IMR-90 (cell line): ENCODE measurements around the gene CPNE2. TPM values are rescaled to one million over a fixed set of nuclear protein-coding genes. Genes with fewer than 3 reads are reported as not detected.

ENCODE experiments used
- ATAC-seq: fragments of 200-7000 bp; cut with Tn5 transposase; 2 replicates; pipeline ENCODE4 v1.9.1; 2020; ENCODE audit warnings: low read depth, mild to moderate bottlenecking, moderate library complexity
- BruUV-seq: library from RNA; stranded (reverse); fragments of 400-500 nt; replicated peaks from 2 replicates; lab custom pipeline; 2021; lab: Mats Ljungman, UMichigan
- CTCF ChIA-PET: fragments of 300-600 bp; formaldehyde crosslinking; extraction: SDS; loops from one replicate; lab custom pipeline; 2021; ENCODE audit warnings: antibody characterized with exemption; lab: Yijun Ruan, JAX
- POLR2A ChIA-PET: fragments of 300-600 bp; sonication (Branson Sonifier 250); formaldehyde crosslinking; loops from one replicate; lab custom pipeline; 2022; ENCODE audit warnings: antibody characterized with exemption; ENCODE audit not compliant: unreplicated experiment; lab: Charles Lee
- DNase-seq: peaks from one replicate; pipeline ENCODE4 v3.0.0; 2013
- H2AFZ ChIP-seq: replicated peaks from 2 replicates; pipeline ENCODE3; 2013; ENCODE audit warnings: low read length, mild to moderate bottlenecking; ENCODE audit not compliant: poor library complexity
- H2AK5ac ChIP-seq: 2 replicates; pipeline ENCODE4 v1.6.1; 2013; ENCODE audit warnings: low read depth, low read length, inconsistent platforms
- H2AK9ac ChIP-seq: replicated peaks from 2 replicates; pipeline ENCODE3; 2013; ENCODE audit warnings: mild to moderate bottlenecking, low read depth, low read length, moderate library complexity; ENCODE audit not compliant: poor library complexity
- H2BK120ac ChIP-seq: 2 replicates; pipeline ENCODE4 v1.6.1; 2013; ENCODE audit warnings: low read depth, low read length, inconsistent platforms
- H2BK15ac ChIP-seq: 3 replicates; pipeline ENCODE4 v1.6.1; 2013; ENCODE audit warnings: low read depth, low read length, inconsistent platforms
- H2BK20ac ChIP-seq: 2 replicates; pipeline ENCODE4 v1.6.1; 2013; ENCODE audit warnings: low read depth, mild to moderate bottlenecking, inconsistent platforms, low read length, moderate library complexity
- H2BK5ac ChIP-seq: 2 replicates; pipeline ENCODE4 v1.6.1; 2013; ENCODE audit warnings: mild to moderate bottlenecking, low read depth, low read length, inconsistent platforms; ENCODE audit not compliant: poor library complexity, severe bottlenecking
- H3K14ac ChIP-seq: replicated peaks from 2 replicates; pipeline ENCODE4 v1.6.1; 2013; ENCODE audit warnings: low read depth, low read length, inconsistent platforms
- H3K18ac ChIP-seq: 2 replicates; pipeline ENCODE4 v1.6.1; 2013; ENCODE audit warnings: low read depth, low read length, control low read depth
- H3K23ac ChIP-seq: 2 replicates; pipeline ENCODE4 v1.6.1; 2013; ENCODE audit warnings: low read depth, low read length, inconsistent platforms
- H3K27ac ChIP-seq: 2 replicates; pipeline ENCODE4 v1.5.1; 2013; ENCODE audit warnings: mild to moderate bottlenecking, control low read depth, low read length; ENCODE audit not compliant: insufficient read depth
- H3K27me3 ChIP-seq: 2 replicates; pipeline ENCODE4 v1.6.1; 2013; ENCODE audit warnings: low read length; ENCODE audit not compliant: control insufficient read depth, insufficient read depth
- H3K36me3 ChIP-seq: 2 replicates; pipeline ENCODE4 v1.6.1; 2013; ENCODE audit warnings: low read length, mixed read lengths; ENCODE audit not compliant: control insufficient read depth, insufficient read depth
- H3K4ac ChIP-seq: 2 replicates; pipeline ENCODE4 v1.6.1; 2013; ENCODE audit warnings: low read depth, low read length, inconsistent platforms
- H3K4me1 ChIP-seq: 2 replicates; pipeline ENCODE4 v1.6.1; 2013; ENCODE audit warnings: low read length, mixed read lengths; ENCODE audit not compliant: control insufficient read depth, insufficient read depth
- H3K4me2 ChIP-seq: 2 replicates; pipeline ENCODE4 v1.6.1; 2013; ENCODE audit warnings: low read depth, mild to moderate bottlenecking, control low read depth, low read length, moderate library complexity
- H3K4me3 ChIP-seq: 2 replicates; pipeline ENCODE4 v1.5.1; 2013; ENCODE audit warnings: low read depth, mild to moderate bottlenecking, control low read depth, low read length, moderate library complexity; ENCODE audit not compliant: insufficient read depth
- H3K56ac ChIP-seq: 2 replicates; pipeline ENCODE4 v1.6.1; 2013; ENCODE audit warnings: low read length, inconsistent platforms; ENCODE audit not compliant: insufficient read depth; ENCODE audit errors: extremely low read depth
- H3K79me1 ChIP-seq, 2 experiments: 2 replicates each; pipeline ENCODE4 v1.6.1; 2013; ENCODE audit warnings: low read length in 2 of 2, inconsistent platforms in 1 of 2, low read depth in 1 of 2
- H3K9ac ChIP-seq: 2 replicates; pipeline ENCODE4 v1.6.1; 2013; ENCODE audit warnings: low read depth, low read length, control low read depth
- H3K9me1 ChIP-seq: 2 replicates; pipeline ENCODE4 v1.6.1; 2013; ENCODE audit warnings: low read length, inconsistent platforms; ENCODE audit not compliant: insufficient read depth
- H3K9me3 ChIP-seq: 2 replicates; pipeline ENCODE4 v1.6.1; 2013; ENCODE audit warnings: low read length; ENCODE audit not compliant: control insufficient read depth, insufficient read depth
- H4K20me1 ChIP-seq: 2 replicates; pipeline ENCODE4 v1.6.1; 2013; ENCODE audit warnings: low read length, inconsistent platforms; ENCODE audit not compliant: insufficient read depth
- H4K5ac ChIP-seq: 2 replicates; pipeline ENCODE4 v1.6.1; 2013; ENCODE audit warnings: mild to moderate bottlenecking, low read depth, low read length, control low read depth
- H4K8ac ChIP-seq, 2 experiments: 2 replicates each; pipeline ENCODE4 v1.6.1; 2013; ENCODE audit warnings: low read depth in 2 of 2, low read length in 2 of 2, control low read depth in 1 of 2, inconsistent platforms in 1 of 2
- H4K91ac ChIP-seq: 2 replicates; pipeline ENCODE4 v1.6.1; 2013; ENCODE audit warnings: low read depth, low read length, inconsistent platforms; ENCODE audit not compliant: insufficient read depth
- CTCF ChIP-seq: conservative IDR thresholded peaks from 2 replicates; pipeline ENCODE4 v1.5.1; 2012; ENCODE audit warnings: mild to moderate bottlenecking, low read depth, low read length, improper control_type of control experiment
- RCOR1 ChIP-seq: IDR thresholded peaks from 2 replicates; pipeline ENCODE4 v1.6.1; 2012; ENCODE audit warnings: mild to moderate bottlenecking, low read length, improper control_type of control experiment; ENCODE audit not compliant: insufficient replicate concordance
- RFX5 ChIP-seq: IDR thresholded peaks from 2 replicates; pipeline ENCODE4 v1.8.0; 2012; ENCODE audit warnings: low read depth, mild to moderate bottlenecking, low read length, moderate library complexity
- USF2 ChIP-seq: fragments of 150-350 bp; IDR thresholded peaks from 2 replicates; pipeline ENCODE4 v1.6.1; 2017; ENCODE audit warnings: mild to moderate bottlenecking, antibody characterized with exemption, low read length, low read depth
- WGBS, 2 experiments: methylation state at CpG; one replicate each; pipeline versions ENCODE4 v1.1.5 to v1.1.7; 2013; ENCODE audit warnings: missing lambda C conversion rate in 2 of 2; ENCODE audit not compliant: insufficient read length in 1 of 2; ENCODE audit errors: extremely low coverage in 2 of 2; 5-methylcytosine and 5-hydroxymethylcytosine counted together
- dilution Hi-C: fragments of 300-500 bp; cut with HindIII; formaldehyde crosslinking; loops from one replicate; pipeline ENCODE4 v1.14.3; 2018; ENCODE audit warnings: low sequenced_read_pairs; ENCODE audit not compliant: unreplicated experiment
- in situ Hi-C: fragments of 300-500 bp; cut with MboI; formaldehyde crosslinking; loops from 3 replicates; pipeline ENCODE4 v1.14.3; 2019; ENCODE audit warnings: low sequenced_read_pairs, inconsistent platforms, mixed read lengths
- intact Hi-C: fragments of 100-400 bp; cut with micrococcal nuclease; formaldehyde crosslinking; loops from 2 replicates; pipeline ENCODE4 v1.10.0; 2022
- polyA plus RNA-seq, 3 experiments: library from polyadenylated mRNA; depleted of rRNA; stranded (reverse); fragments of >200 nt; gene quantifications; 2 replicates each; pipeline ENCODE4 v1.2.3, GENCODE V29; 2012; ENCODE audit warnings: low replicate concordance in 1 of 3
- total RNA-seq: library from RNA; depleted of rRNA; stranded (reverse); fragments of >200 nt; gene quantifications from 2 replicates; pipeline ENCODE4 v1.2.3, GENCODE V29; 2012

CPNE2 gene
- total and polyA plus RNA-seq, 2 of the 4 experiments (the other 2 are of a cell fraction) = 15.4 to 48.0 TPM

DNA sequence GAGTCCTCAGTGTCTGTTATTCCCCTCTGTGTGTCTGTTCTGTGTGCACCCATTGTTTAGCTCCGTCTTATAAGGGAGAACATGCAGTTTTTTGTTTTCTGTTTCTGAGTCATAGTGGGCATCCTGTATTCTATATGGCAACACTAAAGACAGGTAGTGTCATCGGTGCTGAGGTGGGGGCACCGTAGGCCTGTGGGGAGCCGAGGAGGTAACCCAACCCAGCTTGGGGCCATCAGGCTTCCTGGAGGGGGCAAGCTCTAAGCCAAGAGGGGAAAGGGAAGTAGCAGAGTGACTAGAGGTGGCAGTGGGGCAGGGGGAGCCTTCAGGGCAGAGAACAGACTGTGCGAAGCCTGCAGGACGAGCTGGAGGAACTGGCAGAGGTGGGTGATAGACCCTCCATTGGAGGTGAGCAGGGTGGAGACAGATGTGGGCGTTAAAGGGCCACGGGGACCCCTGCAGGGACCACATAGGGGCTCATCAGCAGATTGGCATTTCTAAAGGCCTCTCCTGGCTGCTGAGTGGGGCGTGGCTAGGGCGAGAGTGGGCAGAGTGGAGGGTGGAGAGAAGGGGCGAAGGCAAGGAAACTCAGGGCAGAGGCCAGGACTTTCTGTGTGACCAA is 36.5 kb downstream of the CPNE2 start:
- Histone ChIP-seq H3K27ac (no peak overlapping the region), H4K20me1 (no peaks in the 10 kb centered on the region), H3K14ac (no peak overlapping the region), H3K23ac (no peak overlapping the region), H3K36me3 (no peaks in the 10 kb centered on the region), H3K9me1 (peaks cover 6% of the 10 kb centered on the region; the same call in 1 of the 2 replicates), H4K5ac (no peak overlapping the region), H3K4ac (no peak overlapping the region), H4K91ac (no peak overlapping the region), H3K18ac (no peak overlapping the region), H2AK5ac (no peak overlapping the region), H3K4me2 (no peak overlapping the region), H3K56ac (no peak overlapping the region), H3K79me1 (no peaks in the 10 kb centered on the region), H2BK120ac (no peak overlapping the region), H2AFZ (no peak overlapping the region), H4K8ac (no peak overlapping the region), H3K4me3 (no peak overlapping the region), H2BK20ac (no peak overlapping the region), H3K9me3 (no peaks in the 10 kb centered on the region), H2BK15ac (no peak overlapping the region), H3K9ac (no peak overlapping the region), H3K27me3 (no peaks in the 10 kb centered on the region), H3K4me1 (no peaks in the 10 kb centered on the region), H2AK9ac (no peak overlapping the region), H2BK5ac (no peak overlapping the region)
- dilution Hi-C loops (no loop called here), in situ Hi-C loops (no loop called here), intact Hi-C loops (no loop called here)
- ChIA-PET POLR2A (no interaction called here), CTCF (no interaction called here)
- no peak for TF ChIP-seq RFX5
- no peak for TF ChIP-seq USF2
- TF ChIP-seq RCOR1 = no peak
- no peak for TF ChIP-seq CTCF
- no TSS peak for BruUV-seq
- ATAC-seq = no peak
- WGBS, 2 experiments = 80% methylated on average over 7 of the region's 11 CpGs; no CpG with 5 or more reads in 1 of the 2 experiments
- no peak for DNase-seq
